HG03571 (cell line): ENCODE measurements around the gene DOCK4.

Experiments used
- ATAC-seq: cut with Tn5 transposase; IDR thresholded peaks from one replicate; pipeline ENCODE4 v1.9.1; 2021; ENCODE audit not compliant: unreplicated experiment

The DOCK4 gene

GRCh38 chr7:111788286-111789047 is 417.7 kb downstream of the DOCK4 start:
- ATAC-seq: no peak

GRCh38 chr7:111787741-111788140 is 418.5 kb downstream of the DOCK4 start:
- no peak for ATAC-seq

GRCh38 chr7:111787099-111787498 is 419.1 kb downstream of the DOCK4 start:
- ATAC-seq: no peak

DNA sequence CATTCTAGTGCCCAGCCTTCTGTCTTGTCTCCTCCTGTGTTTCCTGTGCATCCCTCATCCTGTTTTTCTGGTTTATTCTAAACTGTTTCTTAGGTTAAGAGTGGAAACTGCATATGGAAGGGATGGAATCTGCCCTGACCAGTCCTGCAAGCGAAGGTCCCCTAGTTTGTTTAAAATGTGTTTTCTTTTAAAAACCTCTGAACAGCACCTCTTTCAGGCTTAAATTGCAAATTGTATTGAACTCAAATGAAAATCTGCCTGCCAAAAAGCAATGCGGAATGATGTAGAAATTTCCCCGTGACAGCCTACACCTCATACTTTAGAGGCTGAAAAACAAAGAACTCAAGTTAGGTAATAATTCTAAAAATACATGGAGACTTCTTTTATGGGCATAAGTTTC is 421.1 kb downstream of the DOCK4 start:
- ATAC-seq: no peak

DNA sequence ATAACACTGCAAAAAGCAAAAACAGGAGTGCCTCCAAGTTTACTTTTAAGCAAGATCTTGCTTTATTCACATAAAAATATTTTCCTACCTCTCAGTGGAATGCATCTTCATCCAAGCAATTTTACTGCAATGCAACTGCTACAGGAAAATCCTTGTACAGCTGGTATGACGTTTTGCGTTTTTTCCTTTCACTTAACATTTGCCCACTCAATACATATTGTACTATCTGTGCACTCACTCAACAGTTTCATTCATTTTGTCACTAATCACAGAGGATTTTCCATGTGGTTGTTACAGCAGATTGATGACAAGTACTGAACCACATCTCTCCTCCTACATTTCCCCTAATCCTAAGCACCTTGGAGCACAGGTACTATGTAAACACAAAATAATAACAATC is 421.9 kb downstream of the DOCK4 start:
- no peak for ATAC-seq

DNA sequence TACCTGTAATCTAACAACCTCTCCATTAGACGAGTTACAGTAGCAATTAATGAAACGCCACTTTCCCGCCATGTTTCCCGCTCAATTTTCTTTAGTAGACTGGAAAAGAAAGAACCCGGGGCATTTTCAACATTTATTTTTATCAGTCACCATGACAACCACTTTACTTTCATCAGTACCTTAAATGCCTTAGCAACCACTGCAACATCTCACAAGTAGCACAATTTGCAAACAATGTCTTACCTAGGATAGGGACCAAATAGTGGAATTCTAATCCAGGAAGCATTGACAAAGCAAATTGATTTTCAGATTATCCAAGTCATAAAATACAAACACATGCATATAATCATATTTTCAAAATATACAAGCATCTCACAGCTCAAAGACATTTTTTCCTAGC is 422.3 kb downstream of the DOCK4 start:
- no peak for ATAC-seq

GRCh38 chr7:111780527-111780926 is 425.7 kb downstream of the DOCK4 start:
- ATAC-seq: no peak

DNA sequence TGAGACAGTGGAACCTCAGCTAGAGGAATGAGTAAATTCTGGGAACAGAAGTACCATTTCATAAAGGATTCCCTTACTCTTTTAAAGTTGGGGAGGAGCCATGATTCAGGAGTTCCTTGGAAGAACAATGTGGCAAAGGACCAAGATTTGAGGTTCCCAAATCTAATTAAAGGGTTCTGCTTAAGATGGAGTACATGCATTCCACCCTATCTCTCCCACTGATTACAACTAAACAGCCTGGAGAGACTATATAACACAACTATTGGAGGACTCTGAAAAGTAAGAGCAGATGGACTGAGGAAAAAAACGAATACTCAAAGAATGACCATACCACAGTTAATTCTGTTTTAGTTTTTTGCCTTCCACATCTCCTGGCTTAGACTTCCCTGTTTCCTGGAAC is 431.0 kb downstream of the DOCK4 start:
- ATAC-seq: no peak

DNA sequence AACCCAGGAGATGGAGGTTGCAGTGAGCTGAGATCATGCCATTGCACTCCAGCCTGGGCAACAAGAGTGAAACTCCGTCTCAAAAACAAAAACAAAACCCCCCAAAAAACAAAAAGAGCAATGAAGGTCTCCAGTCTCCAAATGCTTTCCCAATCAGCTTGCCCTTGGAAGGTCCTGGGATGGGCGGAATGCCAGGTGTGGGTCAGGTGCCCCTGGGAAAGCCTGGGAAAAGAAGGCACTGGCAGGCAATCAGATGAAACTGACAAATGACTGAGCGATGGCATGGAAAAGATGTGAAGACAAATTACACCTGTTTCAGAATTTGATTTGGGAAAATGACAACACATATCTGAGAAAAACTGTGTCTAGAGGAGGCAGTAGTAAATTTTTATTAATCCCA is 433.5 kb downstream of the DOCK4 start:
- ATAC-seq: no peak

- ATAC-seq: no peak
Observed at GRCh38 chr7:111771638-111772037, 434.6 kb downstream of the DOCK4 start.

- ATAC-seq: no peak
Observed at GRCh38 chr7:111770116-111770515, 436.1 kb downstream of the DOCK4 start.

DNA sequence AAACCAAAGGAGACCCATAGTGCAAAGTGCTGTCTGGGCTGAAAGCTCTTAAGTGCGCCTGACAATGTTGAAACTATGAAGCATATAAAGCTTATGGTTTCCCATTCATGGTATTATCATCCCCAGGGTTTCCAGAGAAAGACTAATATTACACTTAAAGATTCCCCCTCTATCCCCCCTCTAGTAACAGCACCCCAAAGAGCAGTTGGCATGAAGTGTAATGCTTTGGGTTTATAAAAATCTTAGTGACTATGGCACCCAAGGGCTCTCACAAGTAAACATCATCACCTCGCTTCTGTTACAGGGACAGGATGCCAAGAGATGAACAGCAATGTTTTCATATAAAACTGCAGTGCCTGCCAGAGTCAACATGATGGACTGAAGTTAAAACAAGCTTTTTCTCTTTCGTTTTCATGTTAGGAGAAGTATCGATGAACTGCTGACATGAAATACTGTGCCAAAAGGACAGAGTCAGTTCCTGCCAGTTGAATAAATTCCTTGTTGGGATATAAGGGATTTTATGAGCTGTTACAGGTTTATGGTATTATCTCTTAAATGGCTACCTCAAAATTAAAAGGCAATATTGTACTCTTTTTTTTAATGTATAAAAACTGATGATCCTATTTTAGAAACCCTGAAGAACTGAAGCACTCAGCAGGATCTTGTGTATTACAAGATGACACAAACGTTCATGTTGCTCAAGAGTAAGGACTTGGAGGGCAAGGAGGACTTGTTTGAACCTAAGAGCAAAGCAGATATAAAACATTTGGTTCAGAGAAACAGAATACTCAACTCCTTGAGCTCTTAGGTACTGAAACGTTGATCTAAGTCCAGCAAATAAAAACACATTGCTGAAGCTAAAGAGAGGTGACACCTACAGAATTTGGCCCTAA is 440.2 kb downstream of the DOCK4 start:
- no peak for ATAC-seq

GRCh38 chr7:111763221-111763801 is 442.9 kb downstream of the DOCK4 start:
- ATAC-seq: peak; percentile 55

- ATAC-seq: no peak
Observed at GRCh38 chr7:111762799-111763198, 443.4 kb downstream of the DOCK4 start.

GRCh38 chr7:111762211-111762610 is 444.0 kb downstream of the DOCK4 start:
- no peak for ATAC-seq

- ATAC-seq: no peak
Observed at GRCh38 chr7:111760043-111760442, 446.2 kb downstream of the DOCK4 start.

DNA sequence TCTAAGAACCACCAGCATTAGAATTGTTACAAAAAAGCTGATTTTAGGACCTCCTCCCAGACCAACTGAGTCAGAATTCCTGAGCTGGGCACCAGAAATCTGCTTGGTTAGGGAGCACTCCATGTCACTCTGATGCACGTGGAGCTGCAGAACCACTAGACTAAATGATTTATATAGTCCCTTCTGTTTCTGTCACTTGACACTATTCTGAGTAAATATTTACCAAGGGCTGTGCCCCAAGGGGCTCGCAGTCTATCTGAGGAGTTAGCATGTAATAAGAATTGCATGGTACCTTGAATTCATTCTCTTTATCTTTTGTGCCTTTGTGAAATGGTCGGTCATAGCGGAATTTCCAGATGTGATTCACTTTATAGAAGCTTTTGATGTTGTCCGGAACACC is 447.9 kb downstream of the DOCK4 start:
- no peak for ATAC-seq

- ATAC-seq: no peak
Observed at GRCh38 chr7:111756687-111757178, 449.5 kb downstream of the DOCK4 start.

DNA sequence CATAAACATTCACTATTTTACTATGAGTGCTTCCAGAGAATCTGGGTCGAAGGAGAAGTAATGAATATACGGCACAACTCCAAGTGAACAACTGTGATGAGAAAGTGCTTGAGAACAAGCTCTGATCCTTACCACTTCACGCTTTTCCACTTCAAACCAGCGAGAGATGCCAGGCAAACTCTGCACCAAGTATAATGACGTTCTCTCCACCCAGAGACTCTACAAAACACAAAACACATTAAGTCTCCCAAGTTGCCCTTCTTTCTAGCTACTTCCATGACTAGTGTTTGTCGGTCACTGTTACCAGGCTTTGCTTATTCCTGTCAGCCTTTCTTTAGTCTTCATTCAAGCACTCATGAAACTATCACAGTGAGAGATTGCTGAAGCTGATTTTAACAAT is 450.8 kb downstream of the DOCK4 start:
- ATAC-seq: no peak

DNA sequence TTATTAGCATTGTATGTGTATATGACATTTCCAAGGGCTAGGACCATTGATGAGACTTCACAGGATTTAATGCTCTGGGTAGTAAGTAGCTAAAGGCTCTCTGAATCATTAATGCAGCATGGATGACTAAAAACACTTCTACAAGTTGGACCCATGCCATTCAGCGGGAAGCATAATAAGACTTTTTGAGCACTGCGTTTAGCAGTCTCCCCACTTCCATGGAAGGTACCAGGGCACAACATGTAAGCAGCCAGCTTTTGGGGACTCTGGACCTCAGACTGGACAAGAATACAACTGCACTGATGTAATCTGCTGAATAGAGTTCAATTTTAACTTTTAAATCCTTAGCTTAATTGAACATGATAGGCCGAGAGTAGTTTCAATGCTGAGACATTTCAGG is 452.2 kb downstream of the DOCK4 start:
- ATAC-seq: no peak

GRCh38 chr7:111752022-111752582 is 454.1 kb downstream of the DOCK4 start:
- ATAC-seq: peak; percentile 74
